HG03095 (cell line): ENCODE data around the gene KLHL6.

ENCODE experiments used
- ATAC-seq: cut with Tn5 transposase; IDR thresholded peaks from one replicate; pipeline ENCODE4 v1.9.1; 2021; ENCODE audit warnings: moderate library complexity; ENCODE audit not compliant: unreplicated experiment

The KLHL6 gene

DNA sequence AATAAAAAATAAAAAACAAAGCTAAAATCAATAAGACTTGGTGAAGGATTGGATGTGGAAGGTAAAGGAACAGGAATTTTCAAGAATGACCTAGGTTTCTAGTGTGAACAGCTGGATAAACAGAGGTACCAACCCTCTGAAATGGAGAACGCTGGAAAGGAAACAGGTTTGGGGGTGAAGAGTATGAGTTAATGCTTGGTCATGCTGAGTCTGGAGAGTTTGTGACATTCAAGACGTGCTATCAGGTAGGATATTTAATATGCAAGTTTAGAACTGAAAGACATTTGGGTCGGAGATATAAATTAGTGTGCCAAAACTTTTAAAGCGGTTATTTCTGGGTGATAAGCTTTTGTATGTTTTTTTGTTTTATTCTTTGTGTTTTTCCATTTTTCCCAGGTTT is 11.4 kb upstream of the KLHL6 start:
- no peak for ATAC-seq

DNA sequence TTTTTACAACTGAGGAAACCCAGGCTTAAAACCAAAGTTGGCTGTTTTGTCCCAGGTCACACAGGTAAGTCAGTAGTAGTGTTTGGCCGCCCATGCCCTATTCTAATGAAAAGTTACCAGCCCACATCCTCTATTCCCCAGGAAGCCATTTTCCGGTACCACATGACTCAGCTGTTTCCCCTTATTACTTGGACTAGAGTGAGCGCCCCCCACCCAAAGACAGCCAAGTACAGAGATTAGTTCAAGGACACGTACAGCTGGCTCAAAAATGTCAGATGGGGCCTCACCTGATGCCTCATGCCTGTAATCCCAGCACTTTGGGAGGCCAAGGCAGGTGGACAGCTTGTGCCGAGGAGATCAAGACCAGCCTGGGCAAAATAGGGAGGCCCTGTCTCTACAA is 8.5 kb upstream of the KLHL6 start:
- ATAC-seq = no peak

GRCh38 chr3:183563536-183563874 is 8.0 kb upstream of the KLHL6 start:
- ATAC-seq = no peak

GRCh38 chr3:183560607-183561006 is 5.1 kb upstream of the KLHL6 start:
- ATAC-seq = no peak

GRCh38 chr3:183558495-183558894 is 3.0 kb upstream of the KLHL6 start:
- ATAC-seq = no peak

GRCh38 chr3:183556722-183557121 is 1.2 kb upstream of the KLHL6 start:
- no peak for ATAC-seq

- no peak for ATAC-seq
Measured at GRCh38 chr3:183554377-183554776, 1.1 kb downstream of the KLHL6 start.

GRCh38 chr3:183553334-183554026 is 2.0 kb downstream of the KLHL6 start:
- ATAC-seq = no peak

DNA sequence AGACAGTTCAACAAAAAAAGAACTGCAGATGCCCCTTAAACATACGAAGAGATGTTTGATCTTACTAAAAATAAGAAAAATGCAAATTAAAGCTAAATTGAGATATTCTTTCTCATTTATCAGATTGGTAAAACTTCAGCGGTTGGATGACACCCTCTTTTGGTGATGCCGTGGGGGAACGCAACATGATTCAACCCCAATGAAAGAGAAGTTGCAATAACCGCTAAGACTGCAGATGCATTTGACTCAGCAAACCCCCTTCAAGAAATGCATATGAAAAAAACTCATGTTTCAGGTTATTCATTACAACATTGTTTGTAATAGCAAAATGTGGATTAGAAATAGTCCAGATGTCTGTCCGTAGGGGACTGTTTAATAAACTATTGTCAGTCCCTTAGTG is 3.6 kb downstream of the KLHL6 start:
- no peak for ATAC-seq

DNA sequence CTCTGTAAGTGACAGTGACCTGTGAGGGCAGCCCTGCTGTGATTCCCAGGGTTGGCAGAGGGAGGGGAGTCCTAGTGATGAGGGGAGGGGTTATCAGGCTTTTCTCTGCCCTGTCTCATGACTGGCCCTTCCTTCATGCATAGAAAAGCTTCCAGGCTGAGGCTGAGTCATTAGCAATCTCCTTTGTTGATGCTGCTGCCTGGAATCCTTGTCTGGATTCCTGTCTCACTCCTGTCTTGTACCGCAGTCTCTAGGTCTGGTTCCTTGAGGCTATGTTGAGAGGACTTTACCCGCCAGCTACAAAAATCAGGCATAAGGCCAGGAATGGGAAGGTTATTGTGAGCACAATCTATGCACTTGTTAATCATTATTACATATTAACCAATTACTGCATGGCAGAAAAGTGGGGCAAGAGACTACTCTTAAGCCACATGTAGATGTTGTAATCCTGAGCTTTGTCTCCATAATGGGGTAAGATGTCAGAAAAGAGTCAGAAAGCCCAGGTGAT is 7.2 kb downstream of the KLHL6 start:
- ATAC-seq = no peak

DNA sequence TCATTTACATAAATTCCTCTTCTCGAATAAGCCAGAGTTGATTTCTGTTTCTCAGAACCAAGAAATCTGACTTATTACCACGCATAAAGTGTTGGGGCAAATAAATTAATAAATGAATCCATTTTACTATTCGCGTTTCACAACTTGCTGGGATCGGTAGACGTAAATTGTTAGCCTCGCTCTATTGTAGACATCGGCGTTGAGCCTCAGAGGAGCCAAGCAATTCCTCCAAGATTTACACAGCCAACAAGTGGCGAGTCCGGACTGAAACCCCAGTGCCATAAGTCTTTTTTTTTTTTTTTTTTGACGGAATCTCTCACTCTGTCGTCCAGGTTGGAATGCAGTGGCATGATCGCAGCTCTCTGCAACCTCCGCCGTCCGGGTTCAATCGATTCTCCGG is 8.9 kb downstream of the KLHL6 start:
- ATAC-seq = no peak

DNA sequence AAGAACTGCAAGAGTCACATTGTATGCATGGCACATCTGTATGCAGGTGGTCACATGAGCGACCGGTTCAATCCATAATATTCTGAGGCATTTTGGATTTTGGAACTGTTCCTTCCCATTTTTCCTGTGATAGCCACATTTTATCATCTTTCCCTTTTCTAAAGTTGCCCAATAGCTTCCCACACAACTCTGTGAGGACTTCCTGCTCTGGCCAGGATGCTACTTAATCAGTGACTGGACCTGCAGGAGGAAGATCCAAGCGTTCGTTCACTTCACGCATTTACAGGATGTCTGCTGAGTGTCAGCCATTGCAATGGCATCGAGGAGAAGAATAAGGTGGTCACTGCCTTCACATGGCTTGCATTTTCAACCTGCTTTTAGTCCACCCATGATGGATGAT is 9.8 kb downstream of the KLHL6 start:
- ATAC-seq = no peak

DNA sequence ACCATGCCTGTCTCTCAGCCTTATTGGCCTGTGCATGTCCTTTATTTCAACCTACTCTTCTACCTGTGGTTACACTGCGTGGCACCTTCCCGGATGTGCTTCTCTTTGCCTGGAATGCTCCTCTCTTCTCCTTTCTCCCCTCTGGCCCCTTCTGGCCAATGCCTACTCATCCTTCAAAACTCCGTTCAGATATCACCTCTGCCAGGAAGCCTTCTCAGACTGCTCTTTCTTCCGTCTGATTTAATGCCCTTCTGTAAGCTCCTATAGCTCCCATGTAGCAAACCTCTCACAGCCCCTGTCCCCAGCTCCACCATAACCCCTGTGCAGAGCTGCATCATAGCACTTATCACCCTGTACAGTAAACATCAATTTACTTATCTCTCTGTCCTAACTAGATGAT is 13.2 kb downstream of the KLHL6 start:
- no peak for ATAC-seq

GRCh38 chr3:183541738-183542137 is 13.8 kb downstream of the KLHL6 start:
- no peak for ATAC-seq

- ATAC-seq = no peak
Measured at GRCh38 chr3:183541235-183541655, 14.3 kb downstream of the KLHL6 start.

GRCh38 chr3:183540501-183541234 is 14.8 kb downstream of the KLHL6 start:
- ATAC-seq = peak; percentile 32

GRCh38 chr3:183539811-183540210 is 15.7 kb downstream of the KLHL6 start:
- ATAC-seq = no peak

DNA sequence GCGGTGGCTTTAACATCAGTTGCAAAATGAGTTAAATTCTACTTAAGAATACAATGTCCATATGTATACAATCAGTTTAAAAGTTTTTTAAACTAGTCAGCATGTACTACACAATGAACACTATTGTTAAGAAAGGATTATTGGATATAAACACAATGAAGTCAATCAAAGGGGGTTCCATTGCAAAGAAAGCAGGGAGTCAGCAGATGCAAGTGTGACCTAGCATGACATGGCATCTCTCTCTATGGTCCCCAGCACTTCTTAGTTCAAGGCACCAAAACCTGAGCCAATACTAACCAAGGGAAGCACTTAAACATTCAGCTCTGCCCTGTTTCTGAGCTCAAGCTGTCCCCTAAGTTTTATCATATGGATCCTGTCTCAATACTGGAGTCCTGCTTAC is 17.0 kb downstream of the KLHL6 start:
- ATAC-seq = no peak

- no peak for ATAC-seq
Measured at GRCh38 chr3:183537295-183537730, 18.2 kb downstream of the KLHL6 start.

GRCh38 chr3:183536238-183536880 is 19.1 kb downstream of the KLHL6 start:
- peak; percentile 59 for ATAC-seq

DNA sequence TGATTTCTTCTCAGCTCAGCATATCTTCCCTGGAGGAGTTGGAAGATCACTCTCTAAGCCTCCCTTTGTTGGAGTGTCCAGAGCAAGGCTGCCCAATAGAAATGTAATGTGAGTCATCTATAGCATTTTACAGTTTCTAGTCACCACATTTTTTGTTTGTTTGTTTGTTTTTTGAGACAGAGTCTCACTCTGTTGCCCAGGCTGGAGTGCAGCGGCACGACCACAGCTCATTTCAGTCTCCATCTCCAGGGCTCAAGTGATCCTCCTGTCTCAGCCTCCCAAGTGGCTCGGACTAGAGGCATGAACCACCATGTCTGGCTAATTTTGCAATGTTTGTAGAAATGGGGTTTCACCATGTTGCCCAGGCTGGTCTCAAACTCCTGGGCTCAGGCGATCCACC is 21.3 kb downstream of the KLHL6 start:
- ATAC-seq = no peak
